Hepatocyte (in vitro differentiated cells): ENCODE measurements around the gene PPIF. TPM values are rescaled to one million over a fixed set of nuclear protein-coding genes. Genes with fewer than 3 reads are reported as not detected.

Experiments
- DNase-seq: peaks from one replicate; pipeline ENCODE4 v3.0.0-alpha.2; 2016; ENCODE audit warnings: low spot score
- H2AFZ ChIP-seq: fragments of 200-600 bp; sonication (generic); 2 replicates; pipeline ENCODE4 v1.6.0; 2016; ENCODE audit warnings: antibody characterized with exemption, mild to moderate bottlenecking
- H3K27ac ChIP-seq: fragments of 200-600 bp; sonication (generic); 2 replicates; pipeline ENCODE4 v1.5.1; 2016; ENCODE audit warnings: mild to moderate bottlenecking
- H3K27me3 ChIP-seq: fragments of 200-600 bp; sonication (generic); 2 replicates; pipeline ENCODE4 v1.6.1; 2016
- H3K36me3 ChIP-seq: fragments of 200-600 bp; sonication (generic); replicated peaks from 2 replicates; pipeline ENCODE4 v1.5.1; 2016; ENCODE audit warnings: low read depth; ENCODE audit not compliant: insufficient read depth
- H3K4me1 ChIP-seq: fragments of 200-600 bp; sonication (generic); 2 replicates; pipeline ENCODE4 v1.5.1; 2016; ENCODE audit warnings: mild to moderate bottlenecking, moderate library complexity; ENCODE audit not compliant: insufficient read depth
- H3K4me2 ChIP-seq: fragments of 200-600 bp; sonication (generic); 2 replicates; pipeline ENCODE4 v1.6.0; 2016
- H3K4me3 ChIP-seq: fragments of 200-600 bp; sonication (generic); 2 replicates; pipeline ENCODE4 v1.5.1; 2016; ENCODE audit warnings: mild to moderate bottlenecking
- H3K79me2 ChIP-seq: fragments of 200-600 bp; sonication (generic); 2 replicates; pipeline ENCODE4 v1.6.0; 2017; ENCODE audit warnings: mild to moderate bottlenecking
- H3K9me2 ChIP-seq: fragments of 200-600 bp; sonication (generic); replicated peaks from 2 replicates; pipeline ENCODE4 v1.6.0; 2017; ENCODE audit warnings: mild to moderate bottlenecking; ENCODE audit not compliant: insufficient read depth
- H3K9me3 ChIP-seq: fragments of 200-600 bp; sonication (generic); 2 replicates; pipeline ENCODE4 v1.5.1; 2016; ENCODE audit warnings: low read depth, mild to moderate bottlenecking
- H4K20me1 ChIP-seq: fragments of 200-600 bp; sonication (generic); 2 replicates; pipeline ENCODE4 v1.6.0; 2016; ENCODE audit warnings: mild to moderate bottlenecking; ENCODE audit not compliant: insufficient read depth, poor library complexity, severe bottlenecking
- EZH2 ChIP-seq: fragments of 200-600 bp; sonication (generic); IDR thresholded peaks from 2 replicates; pipeline ENCODE4 v1.6.1; 2016; ENCODE audit warnings: antibody characterized with exemption, mild to moderate bottlenecking, borderline replicate concordance
- EZH2phosphoT487 ChIP-seq: fragments of 200-600 bp; sonication (generic); IDR thresholded peaks from one replicate; pipeline ENCODE4 v1.6.1; 2018; ENCODE audit warnings: antibody characterized with exemption, mild to moderate bottlenecking, low read depth, moderate library complexity; ENCODE audit not compliant: unreplicated experiment, severe bottlenecking
- WGBS: methylation state at CpG from one replicate; pipeline ENCODE4 v1.1.6; 2016; ENCODE audit warnings: low lambda C conversion rate; ENCODE audit errors: missing lambda C conversion rate; 5-methylcytosine and 5-hydroxymethylcytosine counted together
- polyA plus RNA-seq: library from polyadenylated mRNA; unstranded; fragments of >200 nt; fragmentation: Nextera tagmentation; extraction: Ambion mirVana; gene quantifications from 2 replicates; pipeline ENCODE4 v1.2.1, GENCODE V29; 2016
- total RNA-seq: library from RNA; depleted of rRNA; stranded (reverse); fragments of >200 nt; gene quantifications from 2 replicates; pipeline ENCODE4 v1.2.3, GENCODE V29; 2014
- TF ChIP-seq, protein P1 (sequence below): fragments of 200-600 bp; sonication (generic); IDR thresholded peaks from 2 replicates; pipeline ENCODE4 v1.5.1; 2016; ENCODE audit warnings: antibody characterized with exemption, mild to moderate bottlenecking; ENCODE audit not compliant: poor library complexity

Gene PPIF
- total and polyA plus RNA-seq, 2 experiments from 2014 or later = 70.3 to 79.4 TPM

DNA sequence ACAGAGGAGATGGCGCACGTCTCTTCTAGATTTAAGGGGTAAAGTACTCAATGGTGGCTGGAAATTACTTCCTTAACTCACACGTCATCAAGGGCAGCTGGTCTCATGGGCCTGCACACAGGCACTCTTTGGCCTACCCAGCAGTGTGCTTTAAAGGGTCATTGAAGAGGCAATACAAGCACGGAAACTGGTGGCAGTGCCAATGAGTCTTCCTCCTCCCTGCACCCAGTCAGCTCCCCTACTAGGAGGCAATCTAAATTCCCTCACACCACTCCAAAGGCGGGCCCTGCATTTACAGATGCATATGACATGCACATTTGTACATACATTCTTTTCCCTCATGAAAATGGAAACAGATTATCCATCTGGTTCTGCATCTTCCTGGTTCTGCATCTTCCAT lies 47.4 kb downstream of the PPIF start:
- Histone ChIP-seq H4K20me1 (no peaks in the 10 kb centered on the region), H3K79me2 (peaks cover 19% of the 10 kb centered on the region), H3K27me3 (no peaks in the 10 kb centered on the region), H2AFZ (no peak overlapping the region), H3K36me3 (no peaks in the 10 kb centered on the region), H3K9me3 (no peaks in the 10 kb centered on the region), H3K4me2 (no peak overlapping the region), H3K4me1 (peaks cover 25% of the 10 kb centered on the region), H3K9me2 (no peaks in the 10 kb centered on the region), H3K4me3 (no peak overlapping the region), H3K27ac (no peak overlapping the region)
- DNase-seq = no peak
- 95% methylated on average over 5 of the region's 5 CpGs for WGBS
- TF ChIP-seq, protein P1, sequence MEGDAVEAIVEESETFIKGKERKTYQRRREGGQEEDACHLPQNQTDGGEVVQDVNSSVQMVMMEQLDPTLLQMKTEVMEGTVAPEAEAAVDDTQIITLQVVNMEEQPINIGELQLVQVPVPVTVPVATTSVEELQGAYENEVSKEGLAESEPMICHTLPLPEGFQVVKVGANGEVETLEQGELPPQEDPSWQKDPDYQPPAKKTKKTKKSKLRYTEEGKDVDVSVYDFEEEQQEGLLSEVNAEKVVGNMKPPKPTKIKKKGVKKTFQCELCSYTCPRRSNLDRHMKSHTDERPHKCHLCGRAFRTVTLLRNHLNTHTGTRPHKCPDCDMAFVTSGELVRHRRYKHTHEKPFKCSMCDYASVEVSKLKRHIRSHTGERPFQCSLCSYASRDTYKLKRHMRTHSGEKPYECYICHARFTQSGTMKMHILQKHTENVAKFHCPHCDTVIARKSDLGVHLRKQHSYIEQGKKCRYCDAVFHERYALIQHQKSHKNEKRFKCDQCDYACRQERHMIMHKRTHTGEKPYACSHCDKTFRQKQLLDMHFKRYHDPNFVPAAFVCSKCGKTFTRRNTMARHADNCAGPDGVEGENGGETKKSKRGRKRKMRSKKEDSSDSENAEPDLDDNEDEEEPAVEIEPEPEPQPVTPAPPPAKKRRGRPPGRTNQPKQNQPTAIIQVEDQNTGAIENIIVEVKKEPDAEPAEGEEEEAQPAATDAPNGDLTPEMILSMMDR = no peak
- TF ChIP-seq EZH2 (no peak), EZH2phosphoT487 (no peak)

DNA sequence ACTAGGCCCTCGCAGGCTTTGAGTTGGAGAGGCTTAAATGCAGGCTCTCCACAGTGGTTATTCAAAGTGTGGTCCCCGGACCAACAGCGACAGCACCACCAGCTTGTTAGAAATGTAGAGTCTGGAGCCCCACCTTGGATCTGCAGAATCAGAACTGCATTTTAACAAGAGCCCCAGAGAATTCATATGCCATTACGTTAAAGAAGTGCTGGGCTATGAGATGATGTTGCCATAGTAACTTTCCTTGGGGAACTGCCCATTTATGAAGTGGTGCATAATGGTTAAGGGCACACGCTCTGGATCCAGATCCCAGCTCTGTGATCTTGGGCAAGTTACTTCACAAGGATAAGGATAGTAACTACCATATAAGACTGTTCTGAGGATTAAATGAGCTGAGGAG lies 49.3 kb downstream of the PPIF start:
- Histone ChIP-seq H3K9me3 (no peaks in the 10 kb centered on the region), H3K4me2 (no peak overlapping the region), H3K9me2 (no peaks in the 10 kb centered on the region), H3K4me3 (no peak overlapping the region), H3K27ac (peak overlapping the region; percentile 93), H3K27me3 (no peaks in the 10 kb centered on the region), H3K79me2 (peaks cover 19% of the 10 kb centered on the region), H4K20me1 (no peaks in the 10 kb centered on the region), H3K4me1 (peaks cover 44% of the 10 kb centered on the region), H2AFZ (no peak overlapping the region), H3K36me3 (no peaks in the 10 kb centered on the region)
- DNase-seq = no peak
- no peak for TF ChIP-seq EZH2phosphoT487
- no peak for TF ChIP-seq EZH2
- TF ChIP-seq, protein P1 = no peak
- 85% methylated on average over 5 of the region's 5 CpGs for WGBS

DNA sequence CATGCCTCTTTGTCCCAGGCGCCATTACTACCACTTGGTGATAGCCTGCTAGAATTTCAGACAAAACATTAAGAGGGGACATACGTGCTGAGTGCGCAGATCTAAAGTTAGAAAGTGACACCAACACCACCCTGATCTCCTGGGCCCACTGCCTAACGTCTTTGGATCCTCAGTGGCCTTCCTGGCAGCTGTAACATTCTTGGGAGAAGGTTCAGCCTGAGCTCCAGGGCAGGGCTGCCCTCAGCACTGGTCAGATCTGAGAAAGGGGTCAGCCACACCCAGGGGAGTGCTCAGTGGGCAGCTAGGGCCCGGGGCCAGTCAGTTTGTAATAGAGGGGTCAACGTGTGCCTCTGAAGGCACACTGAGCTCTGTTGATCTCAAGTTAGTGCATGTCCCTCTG lies 49.8 kb downstream of the PPIF start:
- no peaks in the 10 kb centered on the region for H3K36me3 ChIP-seq
- H3K27me3 ChIP-seq = no peaks in the 10 kb centered on the region
- H4K20me1 ChIP-seq = no peaks in the 10 kb centered on the region
- H3K9me2 ChIP-seq = no peaks in the 10 kb centered on the region
- no peak overlapping the region for H3K4me2 ChIP-seq
- no peak overlapping the region for H3K4me3 ChIP-seq
- DNase-seq = no peak
- no peaks in the 10 kb centered on the region for H3K9me3 ChIP-seq
- peaks cover 49% of the 10 kb centered on the region for H3K4me1 ChIP-seq
- TF ChIP-seq EZH2 (no peak), EZH2phosphoT487 (no peak)
- TF ChIP-seq, protein P1 = no peak
- no peak overlapping the region for H2AFZ ChIP-seq
- 78% methylated on average over 6 of the region's 6 CpGs for WGBS
- peaks cover 23% of the 10 kb centered on the region for H3K79me2 ChIP-seq
- H3K27ac ChIP-seq = peak overlapping the region; percentile 93
